ENCODE measurements around the gene APLNR. TPM values are rescaled to one million over a fixed set of nuclear protein-coding genes. Genes with fewer than 3 reads are reported as not detected.
"Not testable (repeated sequence)": the region's sequence is repeated elsewhere in the genome, so short reads cannot be mapped to it uniquely, and the experiment has no call there.

APLNR gene
- 5.8 TPM for total RNA-seq

GRCh38 chr11:57237204-57237681, at the start of gene APLNR:
TSS of gene APLNR (minus strand) at chr11:57237250. CDS start at chr11:57237004, 246 bp downstream.
- DNase-seq, result no peak

GRCh38 chr11:57283231-57283990, 46.4 kb upstream of the APLNR start:
- DNase-seq, result no peak

- DNase-seq, result not testable (repeated sequence)
Measured at GRCh38 chr11:57281546-57281945, 44.5 kb upstream of the APLNR start.

- no peak for DNase-seq
Measured at GRCh38 chr11:57279116-57279515, 42.1 kb upstream of the APLNR start.

- no peak for DNase-seq
Measured at GRCh38 chr11:57278721-57279095, 41.7 kb upstream of the APLNR start.

- DNase-seq, result peak; percentile 53
Measured at GRCh38 chr11:57277845-57278720, 41.0 kb upstream of the APLNR start.

- DNase-seq, result no peak
Measured at GRCh38 chr11:57276971-57277675, 40.1 kb upstream of the APLNR start.

GRCh38 chr11:57276169-57276970, 39.3 kb upstream of the APLNR start:
- no peak for DNase-seq

GRCh38 chr11:57275582-57275981, 38.5 kb upstream of the APLNR start:
- DNase-seq, result no peak

GRCh38 chr11:57274904-57275498, 38.0 kb upstream of the APLNR start:
- DNase-seq, result no peak

GRCh38 chr11:57273448-57274058, 36.5 kb upstream of the APLNR start:
- no peak for DNase-seq

- DNase-seq, result no peak
Measured at GRCh38 chr11:57269571-57270021, 32.5 kb upstream of the APLNR start.

- no peak for DNase-seq
Measured at GRCh38 chr11:57266157-57266556, 29.1 kb upstream of the APLNR start.

GRCh38 chr11:57263351-57263750, 26.3 kb upstream of the APLNR start:
- DNase-seq, result no peak

GRCh38 chr11:57262157-57262556, 25.1 kb upstream of the APLNR start:
- no peak for DNase-seq

- DNase-seq, result no peak
Measured at GRCh38 chr11:57260937-57261783, 24.1 kb upstream of the APLNR start.

- no peak for DNase-seq
Measured at GRCh38 chr11:57256119-57256518, 19.1 kb upstream of the APLNR start.

GRCh38 chr11:57255618-57256017, 18.6 kb upstream of the APLNR start:
- no peak for DNase-seq

GRCh38 chr11:57254631-57255030, 17.6 kb upstream of the APLNR start:
- DNase-seq, result no peak
